HFFc6 (cell line): ENCODE results near the gene ZNF710. TPM values are rescaled to one million over a fixed set of nuclear protein-coding genes. Genes with fewer than 3 reads are reported as not detected.
"Not testable (repeated sequence)": the region's sequence is repeated elsewhere in the genome, so short reads cannot be mapped to it uniquely, and the experiment has no call there.

Source experiments
- DNase-seq: peaks from one replicate; pipeline ENCODE4 v3.0.0-alpha.2; 2018
- H3K27ac Mint-ChIP-seq: 2 replicates; pipeline ENCODE4 v1.8.0; 2020; ENCODE audit warnings: mild to moderate bottlenecking, mixed read lengths
- H3K27me3 Mint-ChIP-seq: 2 replicates; pipeline ENCODE4 v1.8.0; 2021; ENCODE audit warnings: mild to moderate bottlenecking, moderate library complexity, mixed read lengths; ENCODE audit not compliant: insufficient read depth
- H3K36me3 Mint-ChIP-seq: 2 replicates; pipeline ENCODE4 v1.8.0; 2021; ENCODE audit warnings: low read depth, mixed read lengths
- H3K4me1 Mint-ChIP-seq: 2 replicates; pipeline ENCODE4 v1.8.0; 2020; ENCODE audit warnings: low read depth, mixed read lengths
- H3K4me3 Mint-ChIP-seq: 2 replicates; pipeline ENCODE4 v1.8.0; 2020; ENCODE audit warnings: mild to moderate bottlenecking, moderate library complexity, mixed read lengths
- H3K9me3 Mint-ChIP-seq: 2 replicates; pipeline ENCODE4 v1.8.0; 2020; ENCODE audit warnings: mild to moderate bottlenecking, mixed read lengths
- total RNA-seq, 6 experiments: library from RNA; stranded (reverse); fragmentation: NEBNext Ultra II Directional; extraction: Animal tissue kit (Norgen Biotek cat#: 25700); gene quantifications; 2 replicates in 1 of 6; 3 replicates in 5 of 6; pipeline ENCODE4 v1.2.3, GENCODE V29; 2021
- TF ChIP-seq, protein P1 (sequence below): fragments of 200-600 bp; sonication (generic); IDR thresholded peaks from 2 replicates; pipeline ENCODE4 v1.5.0; 2021; ENCODE audit warnings: antibody characterized with exemption, mild to moderate bottlenecking

ZNF710 gene
- total RNA-seq, 6 experiments from 2014 or later, result 17.6 to 23.3 (median 20.3) TPM

DNA sequence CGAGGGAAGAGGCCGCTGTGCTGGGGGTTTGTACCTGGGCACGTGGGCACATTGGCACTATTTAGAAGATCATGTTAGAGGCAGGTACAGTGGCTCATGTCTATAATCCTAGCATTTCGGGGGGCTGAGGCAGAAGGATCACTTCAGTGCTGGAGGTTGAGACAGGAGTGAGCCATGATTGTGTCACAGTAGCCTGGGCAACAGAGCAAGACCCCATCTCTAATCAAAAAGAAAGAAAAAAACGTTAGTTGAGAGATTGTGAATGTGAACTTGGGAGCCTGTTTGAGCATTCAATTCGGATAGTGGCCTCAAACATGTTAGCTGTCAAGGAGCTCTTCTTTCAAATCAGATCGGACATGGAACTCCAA lies 64.5 kb downstream of the ZNF710 start:
- no peak overlapping the region for H3K4me3 Mint-ChIP-seq
- no peaks in the 10 kb centered on the region for H3K9me3 Mint-ChIP-seq
- no peaks in the 10 kb centered on the region for H3K27me3 Mint-ChIP-seq
- DNase-seq, result no peak
- no peaks in the 10 kb centered on the region for H3K4me1 Mint-ChIP-seq
- TF ChIP-seq, protein P1, sequence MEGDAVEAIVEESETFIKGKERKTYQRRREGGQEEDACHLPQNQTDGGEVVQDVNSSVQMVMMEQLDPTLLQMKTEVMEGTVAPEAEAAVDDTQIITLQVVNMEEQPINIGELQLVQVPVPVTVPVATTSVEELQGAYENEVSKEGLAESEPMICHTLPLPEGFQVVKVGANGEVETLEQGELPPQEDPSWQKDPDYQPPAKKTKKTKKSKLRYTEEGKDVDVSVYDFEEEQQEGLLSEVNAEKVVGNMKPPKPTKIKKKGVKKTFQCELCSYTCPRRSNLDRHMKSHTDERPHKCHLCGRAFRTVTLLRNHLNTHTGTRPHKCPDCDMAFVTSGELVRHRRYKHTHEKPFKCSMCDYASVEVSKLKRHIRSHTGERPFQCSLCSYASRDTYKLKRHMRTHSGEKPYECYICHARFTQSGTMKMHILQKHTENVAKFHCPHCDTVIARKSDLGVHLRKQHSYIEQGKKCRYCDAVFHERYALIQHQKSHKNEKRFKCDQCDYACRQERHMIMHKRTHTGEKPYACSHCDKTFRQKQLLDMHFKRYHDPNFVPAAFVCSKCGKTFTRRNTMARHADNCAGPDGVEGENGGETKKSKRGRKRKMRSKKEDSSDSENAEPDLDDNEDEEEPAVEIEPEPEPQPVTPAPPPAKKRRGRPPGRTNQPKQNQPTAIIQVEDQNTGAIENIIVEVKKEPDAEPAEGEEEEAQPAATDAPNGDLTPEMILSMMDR, result no peak
- no peak overlapping the region for H3K27ac Mint-ChIP-seq
- peaks cover 3% of the 10 kb centered on the region; the same call in 1 of the 2 replicates for H3K36me3 Mint-ChIP-seq

GRCh38 chr15:90067181-90067952 lies 66.2 kb downstream of the ZNF710 start:
- no peaks in the 10 kb centered on the region for H3K9me3 Mint-ChIP-seq
- TF ChIP-seq, protein P1, result no peak
- DNase-seq, result no peak
- H3K4me3 Mint-ChIP-seq, result no peak overlapping the region
- no peaks in the 10 kb centered on the region for H3K27me3 Mint-ChIP-seq
- H3K36me3 Mint-ChIP-seq, result peaks cover 3% of the 10 kb centered on the region; the same call in 1 of the 2 replicates
- no peak overlapping the region for H3K27ac Mint-ChIP-seq
- no peaks in the 10 kb centered on the region for H3K4me1 Mint-ChIP-seq

DNA sequence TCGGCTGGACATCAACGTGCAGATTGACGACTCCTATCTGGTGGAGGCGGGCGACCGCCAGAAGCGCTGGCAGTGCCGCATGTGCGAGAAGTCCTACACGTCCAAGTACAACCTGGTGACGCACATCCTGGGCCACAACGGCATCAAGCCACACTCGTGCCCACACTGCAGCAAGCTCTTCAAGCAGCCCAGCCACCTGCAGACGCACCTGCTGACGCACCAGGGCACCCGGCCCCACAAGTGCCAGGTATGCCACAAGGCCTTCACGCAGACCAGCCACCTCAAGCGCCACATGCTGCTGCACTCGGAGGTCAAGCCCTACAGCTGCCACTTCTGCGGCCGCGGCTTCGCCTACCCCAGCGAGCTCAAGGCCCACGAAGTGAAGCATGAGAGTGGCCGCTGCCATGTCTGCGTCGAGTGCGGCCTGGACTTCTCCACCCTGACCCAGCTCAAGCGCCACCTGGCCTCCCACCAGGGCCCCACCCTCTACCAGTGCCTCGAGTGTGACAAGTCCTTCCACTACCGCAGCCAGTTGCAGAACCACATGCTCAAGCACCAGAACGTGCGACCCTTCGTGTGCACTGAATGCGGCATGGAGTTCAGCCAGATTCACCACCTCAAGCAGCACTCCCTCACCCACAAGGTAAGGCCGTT lies 67.0 kb downstream of the ZNF710 start:
- TF ChIP-seq, protein P1, result no peak
- Mint-ChIP-seq H3K27me3 (no peaks in the 10 kb centered on the region), H3K36me3 (peaks cover 3% of the 10 kb centered on the region; the same call in 1 of the 2 replicates), H3K27ac (no peak overlapping the region), H3K4me3 (no peak overlapping the region), H3K4me1 (no peaks in the 10 kb centered on the region), H3K9me3 (no peaks in the 10 kb centered on the region)
- DNase-seq, result no peak

DNA sequence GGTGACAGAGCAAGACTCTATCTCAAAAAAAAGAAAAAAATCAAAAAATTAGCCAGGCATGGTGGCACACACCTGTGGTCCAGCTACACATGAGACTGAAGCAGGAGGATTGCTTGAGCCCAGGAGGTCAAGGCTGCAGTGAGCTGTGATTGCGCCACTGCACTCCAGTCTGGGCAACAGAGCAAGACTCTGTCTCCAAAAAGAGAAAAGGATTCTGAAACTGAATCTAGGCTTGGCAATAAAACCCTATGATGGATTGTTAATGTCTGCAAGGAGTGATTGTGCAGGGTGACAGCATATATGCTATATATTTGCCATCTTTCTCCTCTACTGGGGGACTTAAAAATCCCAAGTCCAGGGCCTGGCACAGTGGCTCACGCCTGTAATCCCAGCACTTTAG lies 69.5 kb downstream of the ZNF710 start:
- H3K36me3 Mint-ChIP-seq, DNase-seq, H3K27me3 Mint-ChIP-seq, H3K27ac Mint-ChIP-seq, H3K9me3 Mint-ChIP-seq, H3K4me3 Mint-ChIP-seq, H3K4me1 Mint-ChIP-seq: not testable (repeated sequence)

DNA sequence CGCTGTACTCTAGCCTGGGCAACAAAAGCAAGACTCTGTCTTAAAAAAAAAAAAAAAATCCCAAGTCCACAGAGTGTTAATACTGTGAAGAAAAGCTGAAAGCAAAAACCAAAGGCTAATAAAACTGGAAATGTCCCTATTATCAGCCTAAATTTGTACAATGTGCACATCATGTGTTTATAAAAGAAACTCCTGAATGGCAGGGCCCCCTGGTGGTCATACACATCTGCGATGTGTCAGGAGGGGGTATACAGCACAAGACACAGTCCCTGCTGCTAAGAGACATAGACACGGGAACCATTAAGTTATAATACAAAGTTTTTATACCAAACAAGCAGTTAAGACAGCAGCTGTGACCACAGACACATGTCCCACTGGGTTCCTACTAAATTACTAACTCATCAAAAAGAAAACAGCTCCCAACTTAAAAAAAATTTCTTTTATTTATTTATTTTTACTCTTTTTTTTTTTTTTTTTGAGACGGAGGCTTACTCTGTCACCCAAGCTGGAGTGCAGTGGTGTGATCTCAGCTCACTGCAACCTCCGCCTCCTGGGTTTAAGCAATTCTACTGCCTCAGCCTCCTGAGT lies 70.2 kb downstream of the ZNF710 start:
- Mint-ChIP-seq H3K27ac (no peak overlapping the region), H3K4me3 (no peak overlapping the region)
- TF ChIP-seq, protein P1, result peak; percentile 94

More for the DNA sequence above, 70.2 kb downstream of the ZNF710 start:
- no peaks in the 10 kb centered on the region for H3K4me1 Mint-ChIP-seq
- DNase-seq, result peak; percentile 75
- H3K9me3 Mint-ChIP-seq, result no peaks in the 10 kb centered on the region
- H3K27me3 Mint-ChIP-seq, result no peaks in the 10 kb centered on the region; the same call in 1 of the 2 replicates
- H3K36me3 Mint-ChIP-seq, result peaks cover 3% of the 10 kb centered on the region; the same call in 1 of the 2 replicates
